H1 (cell line): Measurements from ENCODE around the gene RMND5B.

Source experiments
- CTCF ChIP-seq, 3 experiments: IDR thresholded peaks; 1 replicate in 2 of 3; 2 replicates in 1 of 3; pipeline versions ENCODE4 v1.5.1 to v1.6.1; 2011; ENCODE audit warnings: low read length in 3 of 3, mild to moderate bottlenecking in 3 of 3, inconsistent platforms in 2 of 3, low read depth in 1 of 3, moderate library complexity in 1 of 3; ENCODE audit not compliant: insufficient read depth in 1 of 3; ENCODE audit errors: control extremely low read depth in 1 of 3
- EGR1 ChIP-seq: IDR thresholded peaks from 2 replicates; pipeline ENCODE4 v1.6.1; 2011; ENCODE audit warnings: low read depth, low read length, borderline replicate concordance
- GTF2F1 ChIP-seq: IDR thresholded peaks from 2 replicates; pipeline ENCODE4 v1.6.1; 2012; ENCODE audit warnings: low read depth, low read length, improper control_type of control experiment, borderline replicate concordance
- JUND ChIP-seq: IDR thresholded peaks from 2 replicates; pipeline ENCODE4 v1.6.1; 2011; ENCODE audit warnings: mild to moderate bottlenecking, improper control_type of control experiment, low read length
- KDM5A ChIP-seq: fragments of 200-600 bp; IDR thresholded peaks from 2 replicates; pipeline ENCODE4 v1.7.1; 2012; ENCODE audit warnings: mild to moderate bottlenecking, low read length, inconsistent platforms, mixed read lengths
- NANOG ChIP-seq: IDR thresholded peaks from 2 replicates; pipeline ENCODE4 v1.6.1; 2011; ENCODE audit warnings: low read length, low read depth, mild to moderate bottlenecking, inconsistent platforms; ENCODE audit not compliant: insufficient read depth, poor library complexity, severe bottlenecking
- PHF8 ChIP-seq: fragments of 200-600 bp; sonication (generic); conservative IDR thresholded peaks from 2 replicates; pipeline ENCODE4 v1.7.1; 2012; ENCODE audit warnings: low read depth, mild to moderate bottlenecking, inconsistent platforms, low read length, moderate library complexity
- POLR2A ChIP-seq, 2 experiments: IDR thresholded peaks; 1 replicate in 1 of 2; 2 replicates in 1 of 2; pipeline ENCODE4 v1.6.1; 2011; ENCODE audit warnings: low read depth in 2 of 2, low read length in 2 of 2, mild to moderate bottlenecking in 2 of 2; ENCODE audit errors: control extremely low read depth in 1 of 2
- YY1 ChIP-seq: IDR thresholded peaks from 2 replicates; pipeline ENCODE4 v1.6.1; 2011; ENCODE audit warnings: low read depth, mild to moderate bottlenecking, low read length

GRCh38 chr5:178174456-178174855 lies 43.6 kb downstream of the RMND5B start:
- TF ChIP-seq CTCF (IDR thresholded peaks at IDR 0.05; ENCODE audit: control extremely low read depth in 1 of 3, insufficient read depth in 1 of 3, low read depth in 1 of 3, low read length in 3 of 3) (no peak), JUND (no peak), EGR1 (no peak), POLR2A (IDR thresholded peaks at IDR 0.05; ENCODE audit: control extremely low read depth in 1 of 2, low read depth in 2 of 2, low read length in 2 of 2) (no peak), KDM5A (no peak), PHF8 (no peak), NANOG (no peak), GTF2F1 (no peak), YY1 (no peak)
